ENCODE measurements around the gene NPEPL1.

The NPEPL1 gene

DNA sequence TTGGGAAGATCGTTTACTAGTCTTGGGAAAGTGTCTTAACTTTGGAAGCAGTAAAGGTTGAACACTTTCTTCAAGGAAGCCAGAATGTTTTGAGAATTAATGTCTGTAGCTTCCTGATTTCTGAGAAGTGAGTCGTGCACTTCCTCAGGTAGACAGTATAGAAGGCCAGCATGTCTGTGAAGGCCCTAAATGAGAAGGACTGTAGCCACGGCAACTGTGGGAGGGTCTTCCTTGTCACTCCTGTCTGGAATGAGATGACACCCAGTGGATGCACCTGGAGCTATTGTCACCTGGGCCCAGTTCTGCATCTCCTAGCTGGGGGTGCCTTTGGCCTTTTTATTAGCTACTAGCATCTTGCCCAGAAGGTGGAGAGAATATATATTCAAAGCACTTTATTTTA, 32.8 kb upstream of the NPEPL1 start:
- DNase-seq = no peak

- no peak for DNase-seq
Observed at GRCh38 chr20:58660855-58661597, 31.6 kb upstream of the NPEPL1 start.

- no peak for DNase-seq
Observed at GRCh38 chr20:58661598-58662473, 30.8 kb upstream of the NPEPL1 start.

- DNase-seq = no peak
Observed at GRCh38 chr20:58664331-58664730, 28.3 kb upstream of the NPEPL1 start.

DNA sequence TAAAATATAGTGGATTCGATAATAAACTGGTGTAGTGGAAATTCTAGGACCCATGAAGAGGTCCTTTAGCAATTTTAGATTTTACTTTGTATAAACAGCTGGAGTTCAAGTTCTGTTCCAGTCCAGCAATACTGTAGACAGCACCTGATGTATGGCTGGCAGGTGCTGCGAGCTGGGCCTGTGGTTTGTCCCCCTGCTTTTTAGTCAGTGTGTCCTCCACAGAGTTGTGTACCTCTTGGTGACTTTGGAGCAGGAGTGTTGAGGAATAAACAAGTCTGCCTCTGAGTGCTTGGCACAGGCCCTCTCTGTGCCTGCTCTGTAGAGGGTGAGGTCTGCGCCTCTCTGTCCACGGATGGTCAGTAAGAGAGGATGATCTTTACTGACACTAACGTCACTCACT, 27.7 kb upstream of the NPEPL1 start:
- DNase-seq = no peak

- no peak for DNase-seq
Observed at GRCh38 chr20:58665606-58666005, 27.0 kb upstream of the NPEPL1 start.

DNA sequence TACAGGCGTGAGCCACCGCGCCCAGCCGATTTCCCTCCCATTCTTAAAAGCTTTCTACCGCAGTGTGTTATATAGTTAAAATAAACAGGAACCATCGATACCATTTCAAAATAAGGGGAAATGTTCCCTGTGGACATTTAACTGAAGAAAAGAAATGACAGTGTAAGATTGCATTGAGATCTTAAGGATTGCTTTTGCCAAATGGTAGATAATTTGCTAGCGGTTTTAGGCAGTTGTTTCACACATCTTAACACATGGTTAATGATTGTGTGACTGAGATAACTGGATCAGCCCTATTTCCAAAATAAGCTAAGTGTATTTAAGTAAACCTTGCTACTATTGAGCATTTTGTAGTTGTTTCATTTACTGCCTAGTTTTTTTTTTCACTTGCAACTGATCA, 25.9 kb upstream of the NPEPL1 start:
- DNase-seq = no peak

DNA sequence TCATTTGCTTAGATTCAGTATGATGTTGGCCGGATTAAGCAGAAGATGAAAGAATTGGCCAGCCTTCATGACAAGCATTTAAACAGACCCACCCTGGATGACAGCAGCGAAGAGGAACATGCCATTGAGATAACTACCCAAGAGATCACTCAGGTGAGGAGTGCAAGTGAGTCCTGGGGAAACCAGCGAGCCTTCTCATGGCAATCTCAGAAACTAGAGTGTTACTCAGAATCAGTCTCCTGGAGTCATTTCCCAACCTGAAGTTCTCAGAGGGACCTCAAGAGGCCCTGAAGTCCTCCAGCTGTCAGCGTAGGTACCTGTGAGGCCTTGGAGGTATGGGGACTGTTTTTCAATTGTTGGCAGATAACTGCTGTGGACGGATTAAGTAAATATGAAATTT, 24.6 kb upstream of the NPEPL1 start:
- no peak for DNase-seq

DNA sequence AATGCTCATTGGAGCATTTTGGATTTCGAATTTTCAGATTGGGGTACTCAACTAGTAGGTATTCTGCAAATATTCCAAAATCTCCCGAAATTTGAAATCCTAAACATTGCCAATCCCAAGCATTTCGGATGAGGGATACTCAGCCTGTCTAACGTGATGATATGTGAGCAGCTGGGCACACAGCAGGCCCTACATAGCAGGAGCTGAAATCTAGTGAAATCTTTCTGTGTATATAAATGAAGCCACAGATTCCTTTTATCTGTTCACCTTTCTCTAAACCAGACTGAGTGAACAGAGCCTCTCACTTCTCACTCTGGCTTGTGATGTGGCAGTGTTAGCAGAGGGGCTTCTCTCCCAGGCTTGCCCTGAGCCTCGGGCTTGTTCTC, 23.7 kb upstream of the NPEPL1 start:
- no peak for DNase-seq

DNA sequence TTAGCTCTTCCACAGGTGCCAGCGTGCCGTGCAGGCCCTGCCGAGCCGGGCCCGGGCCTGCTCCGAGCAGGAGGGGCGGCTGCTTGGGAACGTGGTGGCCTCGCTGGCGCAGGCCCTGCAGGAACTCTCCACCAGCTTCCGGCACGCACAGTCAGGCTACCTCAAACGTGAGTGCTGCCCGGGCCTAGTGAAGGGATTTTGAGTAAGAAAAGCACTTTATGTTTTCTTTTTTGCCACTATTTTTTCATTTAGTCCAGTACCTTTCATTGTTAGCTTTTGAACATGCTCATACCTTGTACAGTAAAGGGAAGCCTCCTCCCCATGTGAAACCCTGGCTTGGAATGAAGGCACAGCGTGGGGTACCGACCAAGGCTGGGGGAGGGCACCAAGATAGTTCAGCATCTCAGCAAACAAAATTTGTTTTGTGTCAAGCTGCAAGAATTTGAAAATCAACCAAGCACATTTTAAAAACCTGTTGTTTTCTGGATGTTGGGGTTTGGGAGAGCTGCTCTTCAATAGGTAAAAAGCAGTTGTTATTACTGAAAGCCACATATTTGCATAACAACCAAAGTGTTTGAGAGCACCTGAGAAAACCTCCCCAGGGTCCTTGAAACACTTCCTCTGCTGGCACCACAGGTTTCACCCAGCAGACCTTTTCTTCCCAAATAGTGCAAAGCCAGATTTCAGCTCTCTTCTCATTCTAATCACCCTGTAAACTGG, 23.2 kb upstream of the NPEPL1 start:
- DNase-seq = peak; percentile 8

DNA sequence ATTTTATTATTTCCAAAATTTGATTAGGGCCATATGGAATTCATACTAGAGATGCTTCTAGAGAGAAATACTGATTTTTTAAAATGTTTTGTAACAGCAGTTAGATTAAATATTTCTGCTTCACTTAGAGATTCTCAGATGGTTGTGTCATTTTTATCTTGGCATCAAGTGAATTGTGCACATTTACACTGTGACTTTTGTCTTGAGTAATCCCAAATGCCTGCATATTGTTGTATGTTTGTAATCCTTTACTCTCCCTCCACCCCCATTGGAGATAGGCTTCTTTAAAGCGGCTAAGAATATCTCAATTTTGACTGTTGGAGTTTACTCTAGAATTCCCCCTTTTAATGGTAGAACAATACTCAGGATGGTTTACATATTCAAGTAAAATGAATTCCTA, 22.5 kb upstream of the NPEPL1 start:
- no peak for DNase-seq

DNA sequence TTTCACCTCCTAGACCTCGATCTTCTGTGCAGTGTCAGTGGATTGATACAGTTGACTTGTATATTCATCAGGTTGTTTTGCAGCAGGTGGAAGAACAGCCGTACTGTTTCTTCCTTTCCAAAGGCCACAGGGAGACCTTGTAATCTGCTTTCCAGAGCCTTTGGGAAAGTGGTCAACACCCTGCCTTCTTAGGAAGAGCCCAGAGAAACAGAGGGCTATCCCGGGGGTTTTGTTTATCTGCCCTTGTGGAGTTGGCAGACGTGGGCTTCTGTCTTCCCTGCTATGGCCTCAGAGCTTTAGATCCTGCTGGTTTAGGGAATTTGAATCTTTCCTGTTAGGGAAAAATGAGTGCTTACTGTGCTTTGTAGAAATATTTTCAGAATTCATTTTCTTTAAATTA, 21.9 kb upstream of the NPEPL1 start:
- DNase-seq = no peak

GRCh38 chr20:58673119-58673518, 19.5 kb upstream of the NPEPL1 start:
- DNase-seq = no peak

GRCh38 chr20:58675146-58675584, 17.4 kb upstream of the NPEPL1 start:
- no peak for DNase-seq

- no peak for DNase-seq
Observed at GRCh38 chr20:58675641-58676040, 17.0 kb upstream of the NPEPL1 start.

DNA sequence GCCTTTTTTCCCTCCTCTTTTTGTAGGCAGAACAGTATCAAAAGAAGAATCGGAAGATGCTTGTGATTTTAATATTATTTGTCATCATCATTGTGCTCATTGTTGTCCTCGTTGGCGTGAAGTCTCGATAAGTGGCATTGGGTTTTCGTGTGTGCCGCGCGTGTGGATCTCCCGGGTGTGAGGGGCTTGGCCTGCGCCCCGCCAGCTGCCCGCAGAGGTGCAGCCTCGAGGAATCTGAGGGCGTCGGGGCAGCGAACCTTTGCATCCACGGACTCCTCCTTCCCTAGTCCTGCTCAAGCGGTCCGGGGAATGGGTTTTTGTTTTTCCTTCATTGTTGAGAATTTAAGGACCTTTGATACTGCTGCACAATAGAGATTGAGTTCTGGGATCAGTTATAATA, 16.4 kb upstream of the NPEPL1 start:
- DNase-seq = no peak

DNA sequence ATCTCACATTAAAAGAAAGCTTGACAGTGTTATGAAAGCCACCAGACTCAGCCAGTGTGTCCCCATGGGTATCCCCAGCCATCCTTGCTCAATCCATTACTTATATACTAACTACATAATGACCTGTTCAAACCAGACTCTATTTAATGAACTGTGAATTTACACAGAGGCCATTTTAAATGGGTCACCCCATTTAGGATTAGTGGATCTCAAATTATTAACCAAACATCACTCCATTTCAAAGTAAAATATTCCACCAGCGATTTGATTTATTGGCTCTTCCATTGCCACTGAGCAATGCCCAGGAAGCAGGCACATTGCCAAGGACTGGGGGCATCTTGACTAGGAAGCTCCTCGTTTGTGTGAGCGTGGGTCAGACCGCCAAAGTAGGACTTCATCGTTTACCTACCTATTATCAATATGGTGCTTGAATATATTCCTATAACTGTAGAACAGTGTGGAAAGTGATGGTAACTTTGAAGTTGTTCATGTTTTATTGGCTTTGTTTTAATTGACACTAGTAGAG, 15.5 kb upstream of the NPEPL1 start:
- DNase-seq = no peak

- DNase-seq = no peak
Observed at GRCh38 chr20:58677808-58678207, 14.8 kb upstream of the NPEPL1 start.

DNA sequence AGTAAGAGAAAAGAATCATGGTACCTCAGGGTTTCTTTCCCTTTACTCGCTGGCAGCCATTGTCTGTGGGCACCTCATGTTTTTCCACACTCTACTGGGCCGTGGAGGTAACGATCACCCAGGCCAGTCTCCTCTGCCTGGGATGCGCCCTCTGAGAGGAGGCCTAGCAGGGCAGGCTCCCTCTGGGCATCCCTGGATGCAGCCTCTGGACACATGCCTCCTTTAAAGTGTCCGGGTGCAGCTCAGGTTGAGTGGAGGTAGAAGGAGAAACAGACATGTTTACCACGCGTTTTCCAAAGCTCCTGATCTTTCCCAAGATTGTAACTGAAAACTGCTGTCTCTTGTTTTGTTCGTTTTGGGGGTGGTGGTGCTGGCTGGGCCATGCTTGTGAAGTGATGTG, 13.8 kb upstream of the NPEPL1 start:
- no peak for DNase-seq

DNA sequence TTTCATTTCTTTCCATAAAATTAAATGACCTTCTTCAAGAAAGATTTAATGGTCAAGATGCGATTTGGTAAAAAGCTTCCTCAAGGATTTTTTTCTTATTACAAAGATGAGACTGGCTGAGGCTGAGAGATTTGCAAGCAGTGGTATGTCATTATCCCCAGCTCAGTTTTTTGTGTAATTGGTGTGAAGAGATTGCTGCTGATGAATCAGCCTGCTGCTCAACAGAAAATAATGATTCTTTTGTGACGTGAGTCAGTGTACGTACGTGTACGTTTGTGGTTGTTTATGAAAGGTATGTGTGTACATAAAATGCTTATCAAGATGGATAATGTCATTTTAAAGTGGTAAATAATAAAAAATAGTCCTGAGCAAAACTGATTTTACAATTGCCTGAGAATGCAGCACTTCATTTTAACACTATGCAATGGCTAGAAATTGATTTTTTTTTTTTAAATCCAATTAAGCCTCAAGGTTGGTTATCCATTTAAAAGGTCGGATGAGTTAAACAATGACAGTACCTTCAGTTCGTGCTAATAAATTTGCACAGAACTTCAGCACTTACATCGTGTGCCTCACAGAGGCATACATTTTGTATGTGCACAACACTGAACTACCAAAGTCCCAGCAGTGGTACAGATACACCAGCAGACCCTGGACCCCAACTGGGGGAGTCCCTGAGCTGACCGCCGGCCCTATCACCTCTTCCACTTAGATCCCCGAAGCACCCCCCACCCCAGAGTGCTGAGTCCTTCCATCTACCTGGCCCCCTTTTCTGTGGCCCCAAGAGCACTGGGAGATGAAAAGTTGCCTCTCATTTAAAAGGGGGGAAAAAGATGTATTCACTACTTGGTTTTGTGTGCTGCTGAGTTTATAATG, 9.7 kb upstream of the NPEPL1 start:
- no peak for DNase-seq

GRCh38 chr20:58684291-58684690, 8.3 kb upstream of the NPEPL1 start:
- DNase-seq = no peak

GRCh38 chr20:58685988-58686387, 6.6 kb upstream of the NPEPL1 start:
- DNase-seq = no peak

Data from NCI-H1048 (cell line).